ENCODE results near the gene CEP162. TPM values are rescaled to one million over a fixed set of nuclear protein-coding genes. Genes with fewer than 3 reads are reported as not detected.

CEP162 gene
- total RNA-seq, 1 experiment from 2014 or later, result 12.1 TPM

GRCh38 chr6:84260196-84260595, 32.8 kb upstream of the CEP162 start:
- ChIA-PET POLR2A (ENCODE audit: low non-redundant PET) (no interaction called here), CTCF (no interaction called here)
- no TSS peak for BruUV-seq (replicated peaks)
- Histone ChIP-seq H3K4me3 (ENCODE audit: low read depth, low read length, poor library complexity, severe bottlenecking) (no peak overlapping the region), H3K27me3 (replicated peaks; ENCODE audit: insufficient read depth, low read depth, low read length, poor library complexity) (peaks cover 26% of the 10 kb centered on the region), H3K4me1 (ENCODE audit: insufficient read depth, low read length, poor library complexity, severe bottlenecking) (no peaks in the 10 kb centered on the region), H3K27ac (ENCODE audit: low read depth, low read length, poor library complexity, severe bottlenecking) (no peak overlapping the region), H3K9me3 (ENCODE audit: low read depth, low read length, poor library complexity, severe bottlenecking) (no peaks in the 10 kb centered on the region), H3K36me3 (ENCODE audit: insufficient read depth, low read length, poor library complexity, severe bottlenecking) (no peaks in the 10 kb centered on the region)
- intact Hi-C loops (cut with micrococcal nuclease; ENCODE audit: unreplicated experiment), result no loop called here
- TF ChIP-seq CTCF (conservative IDR thresholded peaks at IDR 0.05; ENCODE audit: low read depth, low read length) (no peak), EZH2 (IDR thresholded peaks at IDR 0.05; ENCODE audit: borderline replicate concordance, low read depth, low read length, poor library complexity, severe bottlenecking) (no peak)
- no peak for DNase-seq (ENCODE audit: low spot score)

GRCh38 chr6:84258866-84259265, 31.4 kb upstream of the CEP162 start:
- H3K27ac ChIP-seq (ENCODE audit: low read depth, low read length, poor library complexity, severe bottlenecking), result no peak overlapping the region
- intact Hi-C loops (cut with micrococcal nuclease; ENCODE audit: unreplicated experiment), result no loop called here
- POLR2A ChIA-PET (ENCODE audit: low non-redundant PET), result no interaction called here

GRCh38 chr6:84258268-84258667, 30.8 kb upstream of the CEP162 start:
- Histone ChIP-seq H3K4me3 (ENCODE audit: low read depth, low read length, poor library complexity, severe bottlenecking) (no peak overlapping the region), H3K4me1 (ENCODE audit: insufficient read depth, low read length, poor library complexity, severe bottlenecking) (no peaks in the 10 kb centered on the region), H3K36me3 (ENCODE audit: insufficient read depth, low read length, poor library complexity, severe bottlenecking) (no peaks in the 10 kb centered on the region), H3K9me3 (ENCODE audit: low read depth, low read length, poor library complexity, severe bottlenecking) (no peaks in the 10 kb centered on the region), H3K27ac (ENCODE audit: low read depth, low read length, poor library complexity, severe bottlenecking) (no peak overlapping the region), H3K27me3 (replicated peaks; ENCODE audit: insufficient read depth, low read depth, low read length, poor library complexity) (peaks cover 29% of the 10 kb centered on the region)
- TF ChIP-seq CTCF (conservative IDR thresholded peaks at IDR 0.05; ENCODE audit: low read depth, low read length), result no peak
- TF ChIP-seq EZH2 (IDR thresholded peaks at IDR 0.05; ENCODE audit: borderline replicate concordance, low read depth, low read length, poor library complexity, severe bottlenecking), result no peak
- ChIA-PET CTCF (no interaction called here), POLR2A (ENCODE audit: low non-redundant PET) (no interaction called here)
- no TSS peak for BruUV-seq (replicated peaks)
- no peak for DNase-seq (ENCODE audit: low spot score)
- intact Hi-C loops (cut with micrococcal nuclease; ENCODE audit: unreplicated experiment), result no loop called here

More at GRCh38 chr6:84258866-84259265, 31.4 kb upstream of the CEP162 start:
- Histone ChIP-seq H3K4me3 (ENCODE audit: low read depth, low read length, poor library complexity, severe bottlenecking) (no peak overlapping the region), H3K4me1 (ENCODE audit: insufficient read depth, low read length, poor library complexity, severe bottlenecking) (no peaks in the 10 kb centered on the region), H3K36me3 (ENCODE audit: insufficient read depth, low read length, poor library complexity, severe bottlenecking) (no peaks in the 10 kb centered on the region), H3K27me3 (replicated peaks; ENCODE audit: insufficient read depth, low read depth, low read length, poor library complexity) (peaks cover 29% of the 10 kb centered on the region), H3K9me3 (ENCODE audit: low read depth, low read length, poor library complexity, severe bottlenecking) (no peaks in the 10 kb centered on the region)
- BruUV-seq (replicated peaks), result no TSS peak
- no peak for DNase-seq (ENCODE audit: low spot score)
- CTCF ChIA-PET, result no interaction called here
- TF ChIP-seq EZH2 (IDR thresholded peaks at IDR 0.05; ENCODE audit: borderline replicate concordance, low read depth, low read length, poor library complexity, severe bottlenecking) (no peak), CTCF (conservative IDR thresholded peaks at IDR 0.05; ENCODE audit: low read depth, low read length) (no peak)

Measured in A673 (cell line).